ENCODE data around the gene PTTG1IP.

Gene PTTG1IP

GRCh38 chr21:44908908-44909307 is 35.4 kb upstream of the PTTG1IP start:
- DNase-seq = no peak

DNA sequence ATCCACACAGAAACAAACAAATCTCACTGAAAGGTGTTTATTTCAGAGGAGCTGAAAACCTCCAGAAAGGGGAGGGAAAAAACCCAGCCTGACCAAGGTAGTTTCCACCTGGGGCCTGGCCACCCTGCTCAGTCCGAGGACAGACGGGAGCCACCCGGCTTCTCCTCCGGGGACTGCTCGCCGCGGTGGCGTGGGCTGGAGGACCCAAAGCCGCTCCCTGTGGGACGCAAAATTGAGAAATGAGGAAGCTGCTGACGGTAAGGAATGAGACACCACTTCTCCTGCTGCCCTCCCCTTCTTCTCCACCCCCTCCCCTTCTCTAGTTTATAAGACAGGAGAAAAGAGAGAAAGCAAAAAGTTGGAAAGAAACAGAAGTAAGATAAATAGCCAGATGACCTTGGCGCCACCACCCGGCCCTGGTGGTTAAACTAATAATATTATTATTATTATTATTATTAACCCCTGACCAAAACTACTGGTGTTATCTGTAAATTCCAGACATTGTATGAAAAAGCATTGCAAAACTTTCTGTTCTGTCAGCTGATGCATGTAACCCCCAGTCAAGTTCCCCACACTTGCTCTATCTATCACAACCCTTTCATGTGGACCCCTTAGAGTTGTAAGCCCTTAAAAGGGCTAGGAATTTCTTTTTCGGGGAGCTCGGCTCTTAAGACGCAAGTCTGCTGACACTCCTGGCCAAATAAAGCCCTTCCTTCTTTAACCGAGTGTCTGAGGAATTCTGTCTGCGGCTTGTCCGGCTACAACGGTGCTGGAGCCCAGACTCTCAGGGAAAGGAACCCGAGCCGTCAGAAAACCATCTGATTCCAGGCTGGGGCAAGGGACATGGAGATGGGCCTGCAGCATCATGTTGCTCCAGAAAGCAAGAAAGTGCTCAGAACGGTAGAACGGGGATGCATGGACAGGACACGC is 34.7 kb upstream of the PTTG1IP start:
- no peak for DNase-seq

- no peak for DNase-seq
Observed at GRCh38 chr21:44907225-44907965, 33.9 kb upstream of the PTTG1IP start.

GRCh38 chr21:44905728-44906090 is 32.2 kb upstream of the PTTG1IP start:
- DNase-seq = no peak

DNA sequence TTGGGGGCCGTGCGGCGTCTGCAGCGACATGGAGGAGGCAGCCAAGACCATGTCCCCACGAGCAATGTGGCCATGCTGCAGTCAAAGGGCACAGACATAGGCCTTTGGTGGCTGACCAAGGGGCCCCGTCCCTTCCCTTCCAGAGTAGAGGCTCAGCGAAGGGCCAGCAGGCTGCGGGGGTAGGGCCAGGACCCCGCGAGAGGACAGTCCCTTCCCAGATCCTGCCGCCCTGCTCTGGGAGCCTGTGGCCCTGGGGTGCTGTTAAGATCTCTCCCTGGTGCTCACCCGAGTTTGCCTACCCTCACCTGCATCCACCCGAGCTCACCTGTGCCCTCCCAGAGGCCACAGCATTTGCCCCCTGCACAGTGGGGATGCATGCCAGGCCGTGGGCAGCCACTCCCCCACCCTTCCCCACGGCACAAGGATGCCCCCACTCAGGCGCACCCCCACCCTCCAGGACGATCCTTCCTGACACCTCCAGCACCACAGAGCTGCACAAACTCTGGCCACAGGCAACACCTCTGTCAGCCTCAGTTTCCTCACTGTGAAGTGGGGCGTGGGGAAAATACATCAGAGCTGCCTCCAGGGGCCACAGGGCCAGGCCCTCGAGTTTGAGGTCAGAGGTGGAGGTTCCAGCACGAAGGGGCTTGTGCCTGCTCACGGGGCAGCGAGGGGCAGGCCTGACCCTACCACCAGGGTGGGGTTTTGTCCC is 31.7 kb upstream of the PTTG1IP start:
- no peak for DNase-seq

- no peak for DNase-seq
Observed at GRCh38 chr21:44904141-44904923, 30.8 kb upstream of the PTTG1IP start.

DNA sequence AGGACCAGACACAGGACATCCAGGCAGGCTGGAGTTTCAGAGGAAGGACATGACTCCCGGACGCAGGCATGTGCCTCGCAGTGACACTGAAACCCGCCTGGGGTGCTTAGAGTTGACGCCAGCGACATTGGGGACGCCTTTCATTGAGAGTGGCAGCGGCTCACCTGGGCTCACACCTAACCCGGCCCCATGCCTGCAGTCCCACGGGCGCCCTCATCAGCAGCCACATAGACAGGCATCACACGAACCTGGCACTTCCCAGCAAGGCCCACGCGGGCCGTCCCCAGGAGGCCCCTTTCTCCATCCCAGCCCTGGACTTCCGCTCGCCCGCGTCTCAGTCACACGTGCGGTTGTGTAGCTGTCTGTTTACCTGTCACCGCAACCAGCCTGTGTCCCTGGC is 30.2 kb upstream of the PTTG1IP start:
- no peak for DNase-seq

DNA sequence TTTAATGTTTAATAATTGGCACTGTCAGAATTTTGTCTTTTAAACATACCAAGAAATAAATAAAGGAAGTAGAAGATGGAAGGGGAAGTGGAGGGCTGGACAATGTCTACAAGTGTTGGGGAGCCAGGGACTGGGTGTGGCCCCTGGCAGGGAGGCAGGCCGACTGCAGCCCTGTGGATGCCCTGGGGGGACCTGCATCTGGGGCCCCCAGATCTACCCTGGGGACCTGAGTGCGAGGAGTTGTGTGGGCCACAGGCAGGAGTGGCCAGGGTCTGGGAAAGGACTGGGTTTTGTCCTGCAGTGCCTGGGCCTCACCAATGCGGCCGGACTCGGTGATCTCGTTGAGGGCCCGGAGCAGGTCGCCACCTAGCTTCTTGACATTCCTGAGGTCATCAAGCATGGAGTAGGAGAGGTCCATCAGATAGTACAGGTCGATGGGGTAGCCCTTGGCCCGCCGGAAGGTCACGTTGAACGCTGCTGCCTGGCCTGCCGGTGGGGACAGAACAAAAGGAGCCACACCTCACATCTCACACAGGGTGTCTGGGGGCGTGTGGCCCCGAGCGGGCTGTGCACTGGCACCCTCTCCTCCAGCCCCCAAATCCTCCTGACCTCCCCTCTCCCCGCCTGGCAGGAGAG is 29.7 kb upstream of the PTTG1IP start:
- DNase-seq = no peak

DNA sequence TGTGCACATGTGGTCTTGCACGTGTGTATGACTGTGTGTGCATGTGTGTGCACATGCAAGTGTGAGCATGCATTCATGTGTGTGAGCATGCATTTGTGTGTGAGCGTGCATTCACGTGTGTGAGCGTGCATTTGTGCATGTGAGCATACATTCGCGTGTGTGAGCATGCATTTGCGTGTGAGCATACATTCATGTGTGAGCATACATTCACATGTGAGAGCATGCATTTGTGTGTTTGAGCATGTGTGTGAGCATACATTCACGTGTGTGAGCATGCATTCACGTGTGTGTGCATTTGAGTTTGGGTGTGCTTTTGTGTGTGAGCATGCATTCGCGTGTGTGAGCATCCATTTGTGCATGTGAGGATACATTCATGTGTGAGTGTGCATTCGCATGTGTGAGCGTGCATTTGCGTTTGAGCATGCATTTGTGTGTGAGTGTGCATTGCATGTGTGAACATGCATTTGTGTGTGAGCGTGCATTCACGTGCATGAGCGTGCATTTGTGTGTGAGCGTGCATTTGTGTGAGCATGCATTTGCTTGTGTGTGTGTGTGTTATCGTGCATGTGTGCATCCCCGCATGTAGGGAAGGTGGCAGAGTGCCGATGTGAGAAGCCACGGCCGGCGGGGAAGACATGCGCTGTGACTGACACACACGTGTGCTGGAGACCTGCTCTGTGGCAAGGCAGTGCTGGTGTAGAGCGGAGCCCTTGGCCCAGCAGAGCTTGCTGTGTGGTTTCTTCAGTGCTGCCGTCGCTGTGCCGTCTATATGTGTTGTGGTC is 29.0 kb upstream of the PTTG1IP start:
- no peak for DNase-seq

DNA sequence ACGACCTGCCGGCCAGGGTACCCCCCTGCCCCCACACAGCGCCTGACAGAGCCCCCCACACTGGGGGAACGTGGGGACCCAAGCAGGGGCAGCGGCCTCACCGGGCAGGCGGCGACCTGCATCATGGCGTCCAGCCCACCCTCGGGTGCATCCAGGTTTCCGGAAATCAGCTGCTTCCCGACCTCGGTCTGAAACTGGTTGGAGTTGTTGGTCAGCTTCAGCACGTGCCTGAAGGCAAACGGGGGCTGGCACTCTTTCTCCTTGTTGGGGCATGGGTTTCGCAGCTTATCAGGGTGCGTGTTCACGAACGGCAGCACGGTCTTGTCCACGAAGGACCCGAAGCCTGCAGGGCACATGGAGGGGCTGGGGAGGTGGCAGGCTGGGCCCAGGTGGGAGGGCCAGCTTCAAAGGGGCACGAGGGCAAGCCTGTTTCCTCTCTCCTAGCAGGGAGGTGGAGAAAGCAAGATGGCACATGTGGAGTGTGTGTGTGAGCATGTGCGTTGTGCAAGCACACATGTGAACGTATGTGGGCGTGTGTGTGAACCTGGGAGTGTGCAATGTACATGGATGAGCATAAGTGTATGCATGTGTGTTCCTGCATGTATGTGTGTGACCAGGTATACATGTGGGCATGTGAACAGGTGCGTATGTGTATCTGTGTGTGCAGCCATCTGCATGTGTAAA is 28.0 kb upstream of the PTTG1IP start:
- DNase-seq = no peak

- no peak for DNase-seq
Observed at GRCh38 chr21:44900559-44901251, 27.2 kb upstream of the PTTG1IP start.

- no peak for DNase-seq
Observed at GRCh38 chr21:44899768-44900558, 26.5 kb upstream of the PTTG1IP start.

DNA sequence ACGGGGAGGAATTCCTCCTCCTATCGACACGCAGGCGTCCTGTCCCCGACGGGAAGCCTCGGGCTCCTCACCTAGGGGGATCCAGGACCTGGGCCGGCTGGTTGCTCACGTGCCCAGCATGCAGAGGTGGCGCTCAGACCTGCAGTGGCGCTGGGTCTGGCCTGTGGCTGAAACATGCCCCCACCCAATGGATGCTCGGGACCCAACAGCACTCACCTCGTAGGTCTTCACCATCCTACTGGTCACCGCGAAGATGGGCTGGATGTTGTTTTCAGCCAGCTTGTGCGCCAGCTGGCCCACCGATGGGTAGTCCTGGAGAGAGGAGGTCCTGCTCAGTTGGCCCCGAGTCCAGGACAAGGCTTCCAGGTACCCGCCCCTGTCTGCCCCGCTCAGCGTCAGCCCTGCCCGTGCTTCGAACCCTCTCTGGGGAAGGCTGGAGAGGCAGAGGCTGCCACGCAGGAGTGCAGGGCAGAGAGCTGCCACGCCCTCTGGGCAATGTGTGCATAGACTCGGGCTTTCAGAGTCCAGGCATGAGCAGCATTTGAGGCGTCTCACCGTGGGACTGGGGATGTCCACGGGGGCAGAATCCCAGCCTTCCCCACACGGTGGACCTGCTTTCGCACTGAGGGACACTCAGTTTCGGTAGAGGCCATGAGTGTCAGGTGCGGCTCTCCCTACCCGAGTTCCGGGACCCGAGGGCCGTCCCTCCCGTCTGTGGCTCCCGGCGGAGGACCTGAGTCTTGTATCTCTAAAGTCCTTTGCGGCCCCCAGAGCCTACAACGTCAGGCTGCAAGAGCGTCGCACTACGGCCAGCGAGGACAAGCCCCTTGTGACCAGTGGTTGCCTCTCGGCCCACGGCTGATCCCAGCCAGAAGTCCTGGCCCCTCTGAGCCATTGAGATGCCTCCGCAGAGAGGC is 25.6 kb upstream of the PTTG1IP start:
- DNase-seq = no peak

GRCh38 chr21:44898011-44898488 is 24.6 kb upstream of the PTTG1IP start:
- no peak for DNase-seq

GRCh38 chr21:44897326-44898010 is 24.0 kb upstream of the PTTG1IP start:
- DNase-seq = no peak

DNA sequence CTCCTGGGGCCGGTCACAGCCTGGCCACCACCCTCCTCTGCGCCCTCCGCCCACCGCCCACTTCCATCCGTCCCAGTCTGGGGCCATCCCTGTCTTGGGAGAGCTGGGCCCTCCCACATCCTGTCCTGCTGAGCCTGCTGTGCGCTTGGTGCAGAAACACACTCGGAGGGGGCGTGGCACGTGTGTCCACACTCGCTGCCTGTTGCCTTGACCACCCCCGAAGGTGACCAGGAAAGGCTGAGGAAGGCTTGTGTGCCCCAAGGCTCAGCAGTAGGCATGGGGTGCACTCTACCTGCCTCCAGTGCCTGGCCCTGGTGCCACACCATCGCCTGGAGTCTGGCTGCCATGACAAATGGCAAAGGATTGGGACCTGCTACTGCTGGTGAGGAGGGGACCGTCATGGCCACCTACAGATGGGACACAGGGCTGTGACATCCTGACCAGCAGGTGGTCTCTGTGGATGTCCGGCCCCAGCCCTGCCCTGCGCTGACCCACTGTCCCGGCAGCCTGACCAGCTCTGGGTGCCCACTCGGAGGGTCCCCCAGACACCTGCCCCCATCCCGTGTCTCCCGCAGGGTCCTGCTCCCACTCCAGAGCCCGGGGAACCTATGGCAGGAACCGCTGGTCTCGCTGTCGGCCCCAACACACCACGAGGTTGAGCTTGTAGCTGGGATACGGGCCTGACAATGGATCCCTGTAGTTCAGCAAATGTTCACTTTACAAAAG is 23.2 kb upstream of the PTTG1IP start:
- no peak for DNase-seq

DNA sequence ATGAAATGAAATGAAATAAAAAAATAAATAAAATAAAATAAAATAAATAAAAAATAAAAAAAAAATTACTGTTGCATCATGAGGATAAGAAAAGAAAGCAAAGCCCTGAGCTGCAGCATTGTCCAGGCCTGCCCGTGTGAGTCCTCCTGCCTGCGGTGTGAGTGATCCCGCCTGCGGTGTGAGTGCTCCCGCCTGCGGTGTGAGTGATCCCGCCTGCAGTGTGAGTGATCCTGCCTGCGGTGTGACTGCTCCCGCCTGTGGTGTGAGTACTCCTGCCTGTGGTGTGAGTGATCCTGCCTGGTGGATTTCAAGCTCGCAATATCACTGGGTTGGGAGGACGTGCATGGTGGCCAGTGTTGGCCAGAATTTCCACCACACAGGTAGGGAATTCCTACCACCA is 22.4 kb upstream of the PTTG1IP start:
- DNase-seq = no peak

Measured in effector CD8-positive, alpha-beta T cell (primary cell).